ENCODE measurements around the gene SHROOM3. TPM values are rescaled to one million over a fixed set of nuclear protein-coding genes. Genes with fewer than 3 reads are reported as not detected.

The SHROOM3 gene
- total and polyA plus RNA-seq, 2 donors (not counting 3 experiments of a cell fraction or from before 2014, with no cell fraction given), result 2.7 to 6.7 TPM

DNA sequence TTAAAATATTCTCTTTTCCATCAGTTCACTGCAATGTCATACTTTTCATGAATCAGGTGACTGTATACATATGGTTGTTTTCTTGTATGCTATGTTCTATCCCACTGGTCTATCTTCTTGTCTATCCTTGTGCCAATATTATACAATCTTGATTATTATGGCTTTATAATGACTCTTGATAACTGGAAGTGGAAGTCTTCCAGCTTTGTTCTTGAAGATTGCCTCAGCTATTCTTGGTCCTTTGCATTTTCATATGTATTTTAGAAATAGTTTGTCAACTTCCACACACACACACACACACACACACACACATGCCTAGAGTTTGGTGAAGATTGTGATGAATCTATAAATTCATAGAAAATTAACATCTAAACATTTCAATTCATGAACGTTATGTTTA lies 67.9 kb downstream of the SHROOM3 start:
- Histone ChIP-seq H3K79me2 (ENCODE audit: control insufficient read depth, insufficient read depth, low read length) (no peaks in the 10 kb centered on the region), H3K9me1 (replicated peaks; ENCODE audit: control insufficient read depth, extremely low read depth, insufficient read depth, low read length) (no peaks in the 10 kb centered on the region), H3K36me3 (ENCODE audit: control insufficient read depth in 2 of 2, extremely low read depth in 1 of 2, insufficient read depth in 2 of 2, low read length in 2 of 2) (no peaks in the 10 kb centered on the region), H3K9ac (replicated peaks; ENCODE audit: extremely low read depth, insufficient read depth, low read length) (no peak overlapping the region), H3K27ac (ENCODE audit: insufficient read depth, low read depth, low read length) (no peak overlapping the region), H3K4me1 (ENCODE audit: control insufficient read depth, extremely low read depth, insufficient read depth, low read length) (no peaks in the 10 kb centered on the region), H2AFZ (ENCODE audit: low read depth, low read length) (no peak overlapping the region), H4K20me1 (replicated peaks; ENCODE audit: control insufficient read depth, extremely low read depth, insufficient read depth, low read length) (no peaks in the 10 kb centered on the region), H3K4me3 (replicated peaks in 1 of 3; ENCODE audit: insufficient read depth in 1 of 3, low read depth in 1 of 3, low read length in 3 of 3) (no peak overlapping the region), H3K9me3 (replicated peaks; ENCODE audit: control insufficient read depth, insufficient read depth, low read length) (no peaks in the 10 kb centered on the region), H3K27me3 (ENCODE audit: control insufficient read depth in 2 of 2, insufficient read depth in 2 of 2, low read length in 2 of 2) (peaks cover 23 to 26% of the 10 kb centered on the region in 2 experiments), H3K4me2 (ENCODE audit: insufficient read depth, low read length) (no peak overlapping the region)
- TF ChIP-seq POLR2AphosphoS5 (IDR thresholded peaks at IDR 0.05; ENCODE audit: insufficient read depth, low read depth, low read length) (no peak), MYC (IDR thresholded peaks at IDR 0.05; ENCODE audit: low read depth, low read length) (no peak), FOS (IDR thresholded peaks at IDR 0.05; ENCODE audit: borderline replicate concordance, insufficient read depth, low read length) (no peak), POLR2A (IDR thresholded peaks at IDR 0.05; ENCODE audit: low read depth, low read length) (no peak), GATA2 (IDR thresholded peaks at IDR 0.05; ENCODE audit: insufficient read depth, insufficient read length, low read depth, low read length) (no peak), EZH2 (IDR thresholded peaks at IDR 0.05; ENCODE audit: borderline replicate concordance, low read depth, low read length, severe bottlenecking) (no peak)
- TF ChIP-seq, protein P1, sequence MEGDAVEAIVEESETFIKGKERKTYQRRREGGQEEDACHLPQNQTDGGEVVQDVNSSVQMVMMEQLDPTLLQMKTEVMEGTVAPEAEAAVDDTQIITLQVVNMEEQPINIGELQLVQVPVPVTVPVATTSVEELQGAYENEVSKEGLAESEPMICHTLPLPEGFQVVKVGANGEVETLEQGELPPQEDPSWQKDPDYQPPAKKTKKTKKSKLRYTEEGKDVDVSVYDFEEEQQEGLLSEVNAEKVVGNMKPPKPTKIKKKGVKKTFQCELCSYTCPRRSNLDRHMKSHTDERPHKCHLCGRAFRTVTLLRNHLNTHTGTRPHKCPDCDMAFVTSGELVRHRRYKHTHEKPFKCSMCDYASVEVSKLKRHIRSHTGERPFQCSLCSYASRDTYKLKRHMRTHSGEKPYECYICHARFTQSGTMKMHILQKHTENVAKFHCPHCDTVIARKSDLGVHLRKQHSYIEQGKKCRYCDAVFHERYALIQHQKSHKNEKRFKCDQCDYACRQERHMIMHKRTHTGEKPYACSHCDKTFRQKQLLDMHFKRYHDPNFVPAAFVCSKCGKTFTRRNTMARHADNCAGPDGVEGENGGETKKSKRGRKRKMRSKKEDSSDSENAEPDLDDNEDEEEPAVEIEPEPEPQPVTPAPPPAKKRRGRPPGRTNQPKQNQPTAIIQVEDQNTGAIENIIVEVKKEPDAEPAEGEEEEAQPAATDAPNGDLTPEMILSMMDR (IDR thresholded peaks at IDR 0.05; ENCODE audit: extremely low read depth in 1 of 2, insufficient read depth in 1 of 2, low read depth in 1 of 2, low read length in 2 of 2), result no peak
- TF ChIP-seq, protein P2, sequence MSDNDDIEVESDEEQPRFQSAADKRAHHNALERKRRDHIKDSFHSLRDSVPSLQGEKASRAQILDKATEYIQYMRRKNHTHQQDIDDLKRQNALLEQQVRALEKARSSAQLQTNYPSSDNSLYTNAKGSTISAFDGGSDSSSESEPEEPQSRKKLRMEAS (IDR thresholded peaks at IDR 0.05; ENCODE audit: insufficient read depth, insufficient read length), result no peak
- dilution Hi-C loops (cut with MboI; ENCODE audit: extremely low pct_ligation_motif_present, low sequenced_read_pairs) (no loop called here), intact Hi-C loops (cut with micrococcal nuclease) (no loop called here)
- ChIA-PET CTCF (interaction anchor here (0.9 to 8.6 kb wide), 7 partner anchors 8 to 701 kb away, joined by 3 to 392 read pairs (median 4); partner anchors contain the start of gene SHROOM3), POLR2A (no interaction called here)
- DNase-seq (ENCODE audit: low read depth, low spot score) (no peak), FAIRE-seq (no peak)
- BruUV-seq (replicated peaks), result no TSS peak

Data from endothelial cell of umbilical vein (primary cell).